ENCODE results near the gene CACNA1C.

The CACNA1C gene

DNA sequence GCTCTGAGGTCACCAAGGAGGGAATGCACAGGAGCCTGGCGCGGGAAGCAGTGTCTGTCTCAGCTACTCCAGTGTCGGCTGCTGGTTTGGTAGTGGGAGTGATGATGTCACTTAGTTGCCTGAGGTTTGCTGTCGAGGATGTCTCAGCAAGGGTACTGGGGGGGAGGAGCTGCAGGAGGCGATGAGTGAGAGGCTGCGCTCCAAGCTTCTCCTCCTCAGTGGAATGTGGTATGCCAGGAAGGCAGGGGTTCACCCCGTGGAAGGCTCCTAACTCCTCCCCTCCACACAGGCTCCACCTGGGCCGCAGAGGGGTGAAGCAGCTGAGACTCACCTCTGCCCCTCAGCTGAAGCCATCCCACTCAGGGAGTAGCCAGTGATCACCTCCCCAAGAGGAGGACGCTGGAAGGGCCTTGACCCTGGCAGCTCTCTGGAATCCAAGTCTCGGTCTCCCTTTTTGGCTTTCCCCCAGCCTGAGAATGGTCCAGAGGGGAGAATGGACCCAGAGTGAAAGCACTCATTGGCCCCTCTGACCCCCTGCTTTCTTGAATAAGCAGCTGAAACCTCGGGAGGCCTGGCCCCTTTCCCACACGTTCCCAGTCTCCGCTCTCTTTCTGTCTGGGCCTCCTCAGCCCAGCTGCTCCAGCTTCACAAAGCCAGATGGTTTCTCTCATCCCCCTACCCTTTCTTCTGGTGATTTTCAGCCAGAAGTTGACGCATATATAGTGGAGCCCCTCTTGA, 563.0 kb downstream of the CACNA1C start:
- TF ChIP-seq CTCF (IDR thresholded peaks at IDR 0.05; ENCODE audit: insufficient read depth, low read depth, low read length, missing control alignments), result no peak

GRCh38 chr12:2616763-2617162, 564.0 kb downstream of the CACNA1C start:
- no peak for DNase-seq (ENCODE audit: low read depth)
- H3K4me3 ChIP-seq (ENCODE audit: low read length), result no peak overlapping the region
- no peak for TF ChIP-seq CTCF (IDR thresholded peaks at IDR 0.05; ENCODE audit: insufficient read depth, low read depth, low read length, missing control alignments)

More for the DNA sequence above, 563.0 kb downstream of the CACNA1C start:
- no peak overlapping the region for H3K4me3 ChIP-seq (ENCODE audit: low read length)
- no peak for DNase-seq (ENCODE audit: low read depth)

- no peak for TF ChIP-seq CTCF (IDR thresholded peaks at IDR 0.05; ENCODE audit: insufficient read depth, low read depth, low read length, missing control alignments)
These were observed 564.6 kb downstream of the CACNA1C start for GRCh38 chr12:2617365-2617764.

GRCh38 chr12:2618291-2618995, 565.7 kb downstream of the CACNA1C start:
- no peak overlapping the region for H3K4me3 ChIP-seq (ENCODE audit: low read length)
- TF ChIP-seq CTCF (IDR thresholded peaks at IDR 0.05; ENCODE audit: insufficient read depth, low read depth, low read length, missing control alignments), result no peak
- DNase-seq (ENCODE audit: low read depth), result no peak

More at GRCh38 chr12:2617365-2617764, 564.6 kb downstream of the CACNA1C start:
- no peak overlapping the region for H3K4me3 ChIP-seq (ENCODE audit: low read length)
- no peak for DNase-seq (ENCODE audit: low read depth)

DNA sequence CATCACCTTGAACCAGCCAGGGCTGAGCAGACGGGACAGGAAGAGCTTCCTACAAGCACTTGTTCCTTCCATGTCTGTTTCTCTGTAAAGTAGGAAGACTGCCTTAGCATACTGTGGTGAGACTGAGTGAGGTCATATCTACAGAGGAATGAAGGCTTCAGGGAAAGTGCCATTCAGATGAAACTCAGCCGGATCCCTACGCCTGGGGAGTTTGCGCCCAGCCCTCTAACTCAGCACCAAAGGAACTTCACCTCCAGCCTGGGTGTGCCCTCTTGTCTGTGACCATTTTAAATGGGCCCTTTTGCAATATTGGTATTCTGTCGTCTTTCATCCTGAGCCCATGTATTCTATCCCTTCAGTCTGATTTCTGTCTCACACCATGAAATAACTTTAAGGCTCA, 566.3 kb downstream of the CACNA1C start:
- no peak for TF ChIP-seq CTCF (IDR thresholded peaks at IDR 0.05; ENCODE audit: insufficient read depth, low read depth, low read length, missing control alignments)
- no peak overlapping the region for H3K4me3 ChIP-seq (ENCODE audit: low read length)
- DNase-seq (ENCODE audit: low read depth), result no peak

GRCh38 chr12:2622460-2622859, 569.7 kb downstream of the CACNA1C start:
- no peak for DNase-seq (ENCODE audit: low read depth)
- no peak for TF ChIP-seq CTCF (IDR thresholded peaks at IDR 0.05; ENCODE audit: insufficient read depth, low read depth, low read length, missing control alignments)
- no peak overlapping the region for H3K4me3 ChIP-seq (ENCODE audit: low read length)

Measured in epithelial cell of esophagus (primary cell).